NCI-H146 treated with DMSO at 0.1 percent for 48 hours (cell line): ENCODE data around the gene ZNF524.

Experiments used
- DNase-seq: peaks from one replicate; lab custom pipeline; 2025; ENCODE audit not compliant: unreplicated experiment; lab: John Stamatoyannopoulos, UW

ZNF524 gene

DNA sequence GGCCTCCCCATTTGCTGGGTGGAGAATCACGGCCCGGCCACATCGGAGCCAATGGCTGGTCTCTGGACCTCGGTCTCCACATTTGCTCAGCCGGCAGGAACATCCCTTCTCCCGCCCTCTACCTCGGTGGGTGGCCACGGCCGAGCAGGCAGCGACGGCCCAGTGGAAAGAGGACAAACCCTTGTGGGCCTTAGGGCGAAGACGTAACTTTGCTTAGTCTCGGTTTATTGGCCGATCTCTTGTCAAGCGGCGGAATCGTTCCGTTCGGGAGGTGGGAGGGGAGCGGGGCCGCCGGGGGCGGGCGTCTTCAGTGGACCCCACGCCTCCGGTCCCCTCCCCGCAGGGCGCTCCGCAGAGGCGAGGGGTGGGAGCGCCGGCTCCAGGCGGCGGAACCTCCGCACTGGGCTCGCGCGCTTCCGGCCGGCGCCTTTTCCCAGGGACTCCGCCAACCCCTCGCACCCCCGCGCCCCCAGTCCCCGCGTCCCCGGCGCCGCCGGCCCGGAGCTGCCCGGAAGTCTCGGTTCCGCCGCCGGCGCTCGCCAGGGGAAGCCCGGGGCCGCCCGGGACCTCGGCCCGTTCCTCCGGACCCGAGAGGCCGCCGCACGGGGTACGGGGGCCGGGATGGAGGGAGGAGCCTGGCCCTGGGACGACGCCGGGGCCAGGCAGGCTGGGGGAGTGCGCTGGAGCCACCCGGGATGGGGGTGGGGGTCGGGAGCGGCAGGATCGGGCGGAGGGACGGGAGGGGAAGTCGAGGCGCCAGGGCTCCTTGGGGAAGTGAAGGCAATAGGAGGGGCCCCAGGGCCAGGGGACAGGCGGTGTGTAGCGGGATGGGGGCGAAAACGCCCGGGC lies 40.7 kb downstream of the ZNF524 start, which contains the start of gene ZNF580:
TSS of gene ZNF580 (plus strand) at position 426 of the 849 bp plus-strand sequence. CDS start 1,507 bp downstream, outside the sequence.
- DNase-seq = peak; percentile 60

GRCh38 chr19:55641426-55642152 lies 41.5 kb downstream of the ZNF524 start:
- peak; percentile 39 for DNase-seq

DNA sequence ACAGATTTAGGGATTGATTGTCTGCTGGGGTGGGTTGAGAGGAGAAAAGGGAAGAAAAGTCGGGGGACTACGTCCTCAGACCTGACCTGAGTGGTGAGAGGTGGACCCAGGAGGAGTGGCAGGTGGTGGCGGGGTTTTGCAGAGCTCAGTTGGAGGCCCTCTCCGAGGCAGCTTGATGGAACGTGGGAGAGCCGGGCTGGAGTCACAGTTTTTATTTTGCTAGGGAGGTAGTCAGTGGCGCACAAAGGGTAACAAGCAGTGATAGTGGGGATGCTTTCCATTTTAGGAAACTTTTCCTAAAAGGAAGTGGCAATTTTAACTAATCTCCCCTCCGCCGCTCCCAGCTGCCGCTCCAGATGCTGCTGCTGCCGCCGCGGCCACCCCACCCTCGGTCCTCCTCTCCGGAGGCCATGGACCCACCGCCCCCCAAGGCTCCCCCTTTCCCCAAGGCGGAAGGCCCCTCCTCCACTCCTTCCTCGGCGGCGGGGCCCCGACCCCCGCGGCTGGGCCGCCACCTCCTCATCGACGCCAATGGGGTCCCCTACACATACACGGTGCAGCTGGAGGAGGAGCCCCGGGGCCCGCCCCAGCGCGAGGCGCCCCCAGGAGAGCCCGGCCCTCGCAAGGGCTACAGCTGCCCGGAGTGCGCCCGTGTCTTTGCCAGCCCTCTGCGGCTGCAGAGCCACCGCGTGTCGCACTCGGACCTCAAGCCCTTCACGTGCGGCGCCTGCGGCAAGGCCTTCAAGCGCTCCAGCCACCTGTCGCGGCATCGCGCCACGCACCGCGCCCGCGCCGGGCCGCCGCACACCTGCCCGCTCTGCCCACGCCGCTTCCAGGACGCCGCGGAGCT lies 42.3 kb downstream of the ZNF524 start:
- DNase-seq = peak; percentile 63

DNA sequence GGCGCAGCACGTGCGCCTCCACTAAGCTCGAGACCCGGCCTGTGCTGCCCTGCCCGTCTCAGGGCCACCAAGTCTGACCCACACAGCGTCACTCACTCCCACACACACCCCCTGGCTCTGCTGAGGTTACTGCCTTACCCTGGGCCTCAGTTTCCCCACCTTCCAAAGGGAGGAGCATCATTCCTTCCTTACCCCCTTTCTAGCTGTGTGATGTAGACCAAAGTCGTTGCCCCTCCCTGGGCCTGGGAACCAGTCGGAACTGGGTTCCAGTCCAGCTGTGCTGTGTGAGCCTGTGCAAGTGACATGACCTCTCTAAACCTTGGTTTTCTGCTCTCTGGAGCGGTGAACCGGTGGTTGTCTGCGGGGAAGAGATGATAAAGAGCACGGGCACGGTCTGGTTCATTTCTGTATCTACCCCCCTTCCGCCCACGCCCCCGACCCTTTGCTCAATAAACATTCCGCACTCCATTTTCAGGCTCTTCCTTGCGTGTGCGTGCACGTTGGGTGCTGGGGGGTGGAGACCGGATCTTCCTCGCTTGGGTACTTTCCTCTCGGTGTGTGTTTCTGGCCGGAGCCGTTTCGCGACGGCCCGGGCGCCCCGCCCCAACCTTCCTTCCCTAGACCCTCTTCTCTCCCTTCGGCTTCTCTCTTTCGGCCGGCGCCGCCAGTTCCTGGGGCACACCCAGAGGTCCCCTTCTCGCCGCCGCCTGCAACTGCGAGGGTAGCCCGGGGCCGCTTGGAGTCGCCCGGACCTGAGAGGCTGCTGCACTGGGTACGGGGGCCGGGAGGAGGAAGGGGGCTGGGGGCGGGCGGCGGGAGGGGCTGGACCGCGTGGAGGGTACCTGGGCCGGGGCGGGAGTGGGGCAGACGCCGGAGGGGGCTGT lies 43.2 kb downstream of the ZNF524 start, which contains the start of gene ZNF581:
TSS of gene ZNF581 (plus strand) at position 647 of the 884 bp plus-strand sequence. CDS start 923 bp downstream, outside the sequence.
- DNase-seq = peak; percentile 59

GRCh38 chr19:55643887-55644176 lies 43.7 kb downstream of the ZNF524 start:
- no peak for DNase-seq

- no peak for DNase-seq
These were observed 44.2 kb downstream of the ZNF524 start for GRCh38 chr19:55644191-55644833.

- no peak for DNase-seq
These were observed 44.9 kb downstream of the ZNF524 start for GRCh38 chr19:55644842-55645511.

GRCh38 chr19:55645512-55645881 lies 45.4 kb downstream of the ZNF524 start:
- no peak for DNase-seq

DNA sequence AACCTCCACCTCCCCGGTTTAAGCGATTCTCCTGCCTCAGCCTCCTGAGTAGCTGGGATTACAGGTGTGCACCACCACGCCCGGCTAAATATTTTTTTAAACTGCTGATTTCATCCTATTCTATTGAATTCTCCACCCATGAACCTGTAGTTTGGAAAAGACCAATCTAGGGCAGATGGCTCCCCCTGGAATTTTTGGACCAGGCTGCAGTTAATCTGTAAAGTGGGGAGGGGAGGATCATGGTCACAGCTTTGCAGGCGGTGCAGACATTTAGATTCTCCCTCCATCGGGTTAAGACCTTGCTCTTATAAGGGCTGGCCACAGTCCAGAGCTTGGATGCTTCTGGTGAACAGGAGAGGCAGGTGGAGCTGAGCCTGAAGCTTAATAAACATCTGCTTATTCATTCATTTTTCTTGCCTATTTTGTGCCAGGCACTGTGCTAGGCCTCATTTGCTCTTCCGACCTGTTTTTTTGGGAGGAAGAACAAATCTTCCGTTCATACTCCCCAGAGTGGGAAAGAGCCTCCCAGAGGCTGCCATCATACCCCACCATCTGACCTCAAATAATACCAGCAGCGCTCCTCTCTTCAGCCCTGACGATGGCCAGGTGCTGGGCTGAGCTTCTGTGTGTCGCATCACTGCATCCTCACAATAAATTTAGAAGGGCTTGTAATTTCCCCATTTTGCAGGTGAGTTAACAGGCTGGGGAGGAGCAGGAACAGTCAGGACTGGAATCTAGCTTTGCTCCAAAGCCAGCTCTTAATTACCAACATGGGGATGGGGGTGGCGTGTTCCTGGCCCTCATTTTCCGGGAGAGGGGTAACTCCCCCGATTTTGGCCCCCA lies 47.0 kb downstream of the ZNF524 start:
- DNase-seq = no peak

GRCh38 chr19:55647732-55648584 lies 47.9 kb downstream of the ZNF524 start, which contains the start of gene CCDC106:
CCDC106 (plus strand) TSS chr19:55648212; CDS start chr19:55649047, 835 bp downstream.
- no peak for DNase-seq

DNA sequence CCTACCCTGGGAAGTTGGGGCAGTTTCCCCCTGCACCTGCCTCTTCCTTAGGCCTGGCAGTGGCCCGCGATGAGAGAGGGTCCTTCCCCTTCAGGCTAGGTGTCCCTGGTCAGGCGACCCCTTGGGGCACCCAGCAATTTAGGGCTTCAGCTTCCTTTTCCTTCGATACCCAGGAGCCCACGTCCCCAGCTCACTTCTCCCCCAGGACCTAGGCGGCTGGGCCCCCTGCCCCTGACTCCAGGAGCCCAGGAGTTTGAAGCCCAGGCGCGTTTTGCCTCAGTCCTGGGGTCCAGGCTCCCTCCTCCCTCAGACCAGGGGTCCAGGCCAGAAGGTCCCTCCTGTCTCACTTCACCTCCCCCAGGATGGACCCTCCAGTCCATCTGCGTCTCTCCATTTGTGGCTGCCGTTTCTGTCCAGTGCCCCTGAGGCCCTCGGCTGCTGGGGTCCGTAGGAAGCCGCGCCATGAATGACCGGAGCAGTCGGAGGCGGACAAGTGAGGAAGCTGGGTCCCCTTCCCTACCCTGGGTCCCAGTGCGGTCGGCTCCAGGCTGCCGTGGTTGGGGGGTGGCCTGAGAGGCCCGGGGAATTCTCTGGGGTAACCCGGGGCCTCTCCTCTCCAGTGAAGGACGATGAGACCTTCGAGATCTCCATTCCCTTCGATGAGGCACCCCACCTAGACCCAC lies 48.6 kb downstream of the ZNF524 start:
- DNase-seq = no peak

GRCh38 chr19:55649268-55650125 lies 49.4 kb downstream of the ZNF524 start:
- DNase-seq = no peak

DNA sequence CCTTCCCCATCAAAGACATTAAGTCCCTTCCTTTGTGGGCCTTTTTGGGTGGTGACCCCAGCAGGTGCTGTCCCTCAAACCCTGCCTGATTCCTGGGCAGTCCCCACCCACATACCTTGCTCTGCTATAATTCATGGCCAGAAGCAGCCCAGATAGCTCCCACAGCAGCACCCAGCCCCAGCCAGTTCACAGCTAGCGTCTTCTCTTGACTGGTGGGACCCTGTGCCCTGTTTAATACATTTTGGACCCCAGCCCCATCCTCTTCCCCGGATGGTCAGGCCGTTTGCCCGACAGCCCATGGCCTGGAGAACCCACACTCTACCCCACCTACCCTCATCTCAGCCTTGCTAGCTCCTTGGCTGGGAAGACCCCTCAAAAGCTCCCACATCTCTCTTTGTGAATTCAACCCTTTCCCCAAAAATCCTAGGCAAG lies 50.1 kb downstream of the ZNF524 start:
- DNase-seq = no peak

GRCh38 chr19:55650602-55651230 lies 50.6 kb downstream of the ZNF524 start:
- no peak for DNase-seq

DNA sequence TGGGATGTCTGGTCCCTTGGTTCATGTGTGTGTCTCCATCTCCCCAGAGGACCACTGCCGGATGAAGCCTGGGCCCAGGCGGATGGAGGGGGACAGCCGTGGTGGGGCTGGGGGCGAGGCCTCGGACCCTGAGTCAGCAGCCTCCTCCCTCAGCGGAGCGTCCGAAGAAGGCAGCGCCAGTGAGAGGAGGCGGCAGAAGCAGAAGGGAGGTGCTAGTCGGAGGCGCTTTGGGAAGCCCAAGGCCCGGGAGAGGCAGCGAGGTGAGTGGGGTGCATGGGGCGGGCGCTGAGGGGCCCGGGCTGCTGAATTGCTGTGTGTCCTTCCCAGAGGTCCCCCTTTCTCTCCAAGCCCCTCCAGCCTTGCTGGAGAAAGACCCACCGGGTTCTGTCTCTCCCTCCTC lies 51.1 kb downstream of the ZNF524 start:
- no peak for DNase-seq
